Stimulated activated effector memory CD8-positive, alpha-beta T cell treated with anti-CD3 and anti-CD28 coated beads, Interleukin-12 subunit alpha, Interleukin-12 subunit beta, amount 100 ng/mL, for 72 hours (primary cell): Measurements from ENCODE around the gene EML5.

Source experiments
- ATAC-seq: fragments of 150-1000 bp; cut with Tn5 transposase; 2 replicates; pipeline ENCODE4 v1.10.0; 2021
- DNase-seq, 2 donors: peaks; one replicate each; pipeline ENCODE4 v3.0.0; 2021 to 2022; ENCODE audit warnings: low spot score in 2 of 2
- H3K27ac Mint-ChIP-seq: one replicate; pipeline ENCODE4 v1.8.0; 2022; ENCODE audit warnings: mild to moderate bottlenecking, mixed read lengths
- H3K36me3 Mint-ChIP-seq: one replicate; pipeline ENCODE4 v1.8.0; 2022; ENCODE audit warnings: mild to moderate bottlenecking, mixed read lengths
- H3K4me1 Mint-ChIP-seq: one replicate; pipeline ENCODE4 v1.8.0; 2022; ENCODE audit warnings: mixed read lengths
- H3K4me3 Mint-ChIP-seq: one replicate; pipeline ENCODE4 v1.8.0; 2022; ENCODE audit warnings: mild to moderate bottlenecking, mixed read lengths
- H3K9me3 Mint-ChIP-seq: one replicate; pipeline ENCODE4 v1.8.0; 2022; ENCODE audit warnings: mixed read lengths

The EML5 gene

GRCh38 chr14:88628462-88628861 lies 164.3 kb downstream of the EML5 start:
- Mint-ChIP-seq H3K4me3 (no peak overlapping the region), H3K9me3 (no peaks in the 10 kb centered on the region), H3K4me1 (no peaks in the 10 kb centered on the region), H3K27ac (no peak overlapping the region), H3K36me3 (peaks cover 22% of the 10 kb centered on the region)
- DNase-seq (no peak), ATAC-seq (no peak)

- no peak for DNase-seq
- ATAC-seq: no peak
- Mint-ChIP-seq H3K36me3 (peaks cover 26% of the 10 kb centered on the region), H3K27ac (no peak overlapping the region), H3K4me1 (no peaks in the 10 kb centered on the region), H3K4me3 (no peak overlapping the region), H3K9me3 (no peaks in the 10 kb centered on the region)
These were observed 164.7 kb downstream of the EML5 start for GRCh38 chr14:88628033-88628432.

- H3K4me1 Mint-ChIP-seq: no peaks in the 10 kb centered on the region
- H3K9me3 Mint-ChIP-seq: no peaks in the 10 kb centered on the region
- DNase-seq: no peak
- H3K36me3 Mint-ChIP-seq: peaks cover 39% of the 10 kb centered on the region
- no peak overlapping the region for H3K27ac Mint-ChIP-seq
- ATAC-seq: no peak
- H3K4me3 Mint-ChIP-seq: no peak overlapping the region
These were observed 167.1 kb downstream of the EML5 start for GRCh38 chr14:88625671-88626070.

DNA sequence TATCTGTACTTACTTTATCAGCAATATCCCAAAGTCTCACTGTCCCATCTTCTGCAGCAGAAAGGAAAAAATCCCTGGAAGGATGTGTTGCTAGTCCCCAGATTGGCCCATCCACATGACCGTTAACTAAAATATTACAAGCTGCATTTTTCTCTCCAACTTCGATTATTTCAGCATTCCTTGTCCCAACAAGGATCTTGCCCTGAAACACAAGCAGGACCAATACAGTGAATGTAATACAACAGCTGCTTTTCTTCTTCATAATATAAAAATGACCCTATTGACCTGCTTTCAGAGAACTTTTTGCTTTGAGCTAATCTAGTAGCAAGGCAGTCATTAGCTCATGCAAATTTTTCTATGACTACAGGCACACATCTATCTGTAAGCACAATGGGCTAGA lies 171.7 kb downstream of the EML5 start:
- H3K36me3 Mint-ChIP-seq: peaks cover 51% of the 10 kb centered on the region
- H3K4me3 Mint-ChIP-seq: no peak overlapping the region
- ATAC-seq: no peak
- no peak for DNase-seq
- no peak overlapping the region for H3K27ac Mint-ChIP-seq
- H3K9me3 Mint-ChIP-seq: no peaks in the 10 kb centered on the region
- no peaks in the 10 kb centered on the region for H3K4me1 Mint-ChIP-seq

GRCh38 chr14:88618476-88618875 lies 174.3 kb downstream of the EML5 start:
- DNase-seq: no peak
- Mint-ChIP-seq H3K4me3 (no peak overlapping the region), H3K9me3 (no peaks in the 10 kb centered on the region), H3K4me1 (peaks cover 3% of the 10 kb centered on the region), H3K27ac (no peak overlapping the region), H3K36me3 (peaks cover 61% of the 10 kb centered on the region)
- ATAC-seq: no peak

DNA sequence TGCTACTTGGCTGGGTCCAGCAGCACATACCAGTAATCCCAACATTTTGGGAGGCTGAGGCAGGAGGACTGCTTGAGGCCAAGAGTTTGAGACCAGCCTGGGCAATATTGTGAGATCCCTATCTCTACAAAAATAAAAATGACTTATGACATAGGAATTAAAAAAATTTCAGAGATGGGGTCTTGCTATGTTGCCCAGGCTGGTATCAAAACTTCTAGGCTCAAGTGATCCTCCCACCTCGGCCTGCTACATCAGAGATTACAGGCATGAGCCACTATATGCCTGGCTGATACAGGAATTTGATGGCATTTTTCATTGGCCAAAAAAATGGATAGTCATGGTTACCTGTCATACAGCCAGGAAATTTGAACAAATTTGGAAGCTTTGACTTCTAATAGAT lies 175.3 kb downstream of the EML5 start:
- Mint-ChIP-seq H3K9me3 (no peaks in the 10 kb centered on the region), H3K36me3 (peaks cover 64% of the 10 kb centered on the region), H3K4me3 (no peak overlapping the region), H3K27ac (no peak overlapping the region), H3K4me1 (peaks cover 11% of the 10 kb centered on the region)
- ATAC-seq (no peak), DNase-seq (no peak)

- Mint-ChIP-seq H3K4me1 (peaks cover 16% of the 10 kb centered on the region), H3K27ac (no peak overlapping the region), H3K36me3 (peaks cover 69% of the 10 kb centered on the region), H3K9me3 (no peaks in the 10 kb centered on the region), H3K4me3 (no peak overlapping the region)
- ATAC-seq (no peak), DNase-seq (no peak)
These were observed 176.1 kb downstream of the EML5 start for GRCh38 chr14:88616697-88617096.

GRCh38 chr14:88614218-88614907 lies 178.4 kb downstream of the EML5 start:
- no peaks in the 10 kb centered on the region for H3K9me3 Mint-ChIP-seq
- ATAC-seq: no peak
- peak overlapping the region; percentile 10 for H3K27ac Mint-ChIP-seq
- peaks cover 18% of the 10 kb centered on the region for H3K4me1 Mint-ChIP-seq
- H3K4me3 Mint-ChIP-seq: no peak overlapping the region
- no peak for DNase-seq
- H3K36me3 Mint-ChIP-seq: peaks cover 84% of the 10 kb centered on the region

GRCh38 chr14:88613552-88614010 lies 179.2 kb downstream of the EML5 start:
- peaks cover 18% of the 10 kb centered on the region for H3K4me1 Mint-ChIP-seq
- no peak overlapping the region for H3K27ac Mint-ChIP-seq
- ATAC-seq: peak; percentile 82
- no peak for DNase-seq
- H3K36me3 Mint-ChIP-seq: peaks cover 92% of the 10 kb centered on the region
- H3K9me3 Mint-ChIP-seq: no peaks in the 10 kb centered on the region
- no peak overlapping the region for H3K4me3 Mint-ChIP-seq

- DNase-seq: no peak
- peaks cover 23% of the 10 kb centered on the region for H3K4me1 Mint-ChIP-seq
- H3K4me3 Mint-ChIP-seq: no peak overlapping the region
- H3K27ac Mint-ChIP-seq: no peak overlapping the region
- H3K36me3 Mint-ChIP-seq: peaks cover 98% of the 10 kb centered on the region
- no peak for ATAC-seq
- H3K9me3 Mint-ChIP-seq: no peaks in the 10 kb centered on the region
These were observed 179.8 kb downstream of the EML5 start for GRCh38 chr14:88612981-88613380.

DNA sequence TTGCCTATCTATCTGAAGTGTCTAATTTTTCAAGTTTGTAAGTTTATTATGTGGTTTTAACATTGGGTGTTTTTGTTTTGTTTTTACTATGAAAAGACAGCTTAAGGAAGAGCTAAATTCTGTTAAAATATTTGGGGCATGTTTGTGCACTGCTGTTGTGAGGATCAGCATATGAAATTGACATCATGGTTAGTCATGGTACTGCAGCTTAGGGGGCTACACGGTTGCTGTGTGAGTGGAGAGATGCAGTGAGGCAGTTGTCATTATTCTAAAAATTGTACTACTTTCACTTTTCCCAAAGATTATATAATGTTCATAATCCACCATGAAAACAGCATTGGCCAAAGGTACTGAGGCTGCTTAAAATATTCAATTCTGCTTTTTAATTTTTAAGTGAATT lies 180.9 kb downstream of the EML5 start:
- Mint-ChIP-seq H3K9me3 (no peaks in the 10 kb centered on the region), H3K36me3 (peaks cover 100% of the 10 kb centered on the region), H3K4me3 (no peak overlapping the region), H3K27ac (peak overlapping the region; percentile 55), H3K4me1 (peaks cover 24% of the 10 kb centered on the region)
- peak in 1 of 2 donors; percentile 7 for DNase-seq
- ATAC-seq: no peak

- peaks cover 16% of the 10 kb centered on the region for H3K4me1 Mint-ChIP-seq
- no peaks in the 10 kb centered on the region for H3K9me3 Mint-ChIP-seq
- peaks cover 97% of the 10 kb centered on the region for H3K36me3 Mint-ChIP-seq
- DNase-seq: no peak
- H3K4me3 Mint-ChIP-seq: no peak overlapping the region
- no peak overlapping the region for H3K27ac Mint-ChIP-seq
- no peak for ATAC-seq
These were observed 184.9 kb downstream of the EML5 start for GRCh38 chr14:88607829-88608228.

- Mint-ChIP-seq H3K9me3 (no peaks in the 10 kb centered on the region), H3K27ac (peak overlapping the region; percentile 10), H3K4me1 (peaks cover 11% of the 10 kb centered on the region), H3K4me3 (no peak overlapping the region), H3K36me3 (peaks cover 96% of the 10 kb centered on the region)
- ATAC-seq (peak; percentile 87), DNase-seq (no peak)
These were observed 187.2 kb downstream of the EML5 start for GRCh38 chr14:88605594-88605993.

GRCh38 chr14:88604212-88604611 lies 188.5 kb downstream of the EML5 start:
- ATAC-seq: no peak
- no peak for DNase-seq
- Mint-ChIP-seq H3K9me3 (no peaks in the 10 kb centered on the region), H3K4me1 (peaks cover 25% of the 10 kb centered on the region), H3K27ac (no peak overlapping the region), H3K4me3 (no peak overlapping the region), H3K36me3 (peaks cover 93% of the 10 kb centered on the region)

GRCh38 chr14:88599761-88600439 lies 192.9 kb downstream of the EML5 start:
- peak overlapping the region; percentile 55 for H3K4me3 Mint-ChIP-seq
- H3K9me3 Mint-ChIP-seq: no peaks in the 10 kb centered on the region
- H3K36me3 Mint-ChIP-seq: peaks cover 91% of the 10 kb centered on the region
- peak overlapping the region; percentile 75 for H3K27ac Mint-ChIP-seq
- H3K4me1 Mint-ChIP-seq: peaks cover 38% of the 10 kb centered on the region
- ATAC-seq (peak; percentile 97), DNase-seq (peak; percentile 17 to 66)

- ATAC-seq: no peak
- H3K4me3 Mint-ChIP-seq: peak overlapping the region; percentile 55
- peaks cover 38% of the 10 kb centered on the region for H3K4me1 Mint-ChIP-seq
These were observed 193.4 kb downstream of the EML5 start for GRCh38 chr14:88599326-88599725.

More at GRCh38 chr14:88599326-88599725, 193.4 kb downstream of the EML5 start:
- H3K9me3 Mint-ChIP-seq: no peaks in the 10 kb centered on the region
- peak overlapping the region; percentile 75 for H3K27ac Mint-ChIP-seq
- no peak for DNase-seq
- peaks cover 91% of the 10 kb centered on the region for H3K36me3 Mint-ChIP-seq
